Measurements from ENCODE around the gene CTSF. TPM values are rescaled to one million over a fixed set of nuclear protein-coding genes. Genes with fewer than 3 reads are reported as not detected.
"Not testable (repeated sequence)": the region's sequence is repeated elsewhere in the genome, so short reads cannot be mapped to it uniquely, and the experiment has no call there.

The CTSF gene
- total RNA-seq, 1 donor from 2014 or later, result not detected

DNA sequence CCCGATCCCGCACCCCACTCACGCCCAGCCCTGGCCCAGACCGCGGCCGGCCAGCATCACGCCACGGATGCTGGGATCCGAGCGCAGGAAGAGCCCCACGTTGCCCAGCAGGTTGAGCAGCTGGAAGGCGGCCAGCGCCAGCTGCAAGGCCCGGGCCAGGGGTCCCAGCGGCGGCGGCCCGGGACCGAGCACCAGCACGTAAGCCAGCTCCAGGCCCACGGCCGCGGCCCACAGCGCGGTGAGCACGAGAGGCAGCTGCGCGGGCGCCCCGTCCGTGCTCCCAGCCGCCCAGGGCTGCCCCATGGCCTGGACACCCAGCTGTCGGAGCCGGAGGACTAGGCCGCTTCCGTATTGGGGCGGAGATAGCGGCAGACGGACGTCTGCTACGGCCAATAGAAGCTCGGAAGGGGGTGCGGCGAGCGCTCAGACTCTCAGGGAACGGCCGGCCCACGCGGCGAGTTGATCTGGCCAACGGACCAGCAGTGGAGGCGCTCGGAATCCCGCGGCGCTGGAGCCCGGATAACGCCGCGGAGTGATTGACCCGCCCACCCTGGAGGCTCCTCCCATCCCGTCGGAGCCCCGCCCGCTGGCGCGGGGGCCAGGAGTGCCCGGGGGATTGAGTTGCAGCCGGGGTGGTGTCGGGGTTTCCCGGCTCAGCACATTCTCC, 22.6 kb downstream of the CTSF start, which contains the start of gene ZDHHC24:
TSS of gene ZDHHC24 (minus strand) at position 348 of the 667 bp plus-strand sequence. CDS start at position 303, 45 bp downstream.
- H3K36me3 Mint-ChIP-seq (ENCODE audit: low read depth), result no peaks in the 10 kb centered on the region
- H3K9me3 Mint-ChIP-seq, result no peaks in the 10 kb centered on the region
- TF ChIP-seq, protein P1, sequence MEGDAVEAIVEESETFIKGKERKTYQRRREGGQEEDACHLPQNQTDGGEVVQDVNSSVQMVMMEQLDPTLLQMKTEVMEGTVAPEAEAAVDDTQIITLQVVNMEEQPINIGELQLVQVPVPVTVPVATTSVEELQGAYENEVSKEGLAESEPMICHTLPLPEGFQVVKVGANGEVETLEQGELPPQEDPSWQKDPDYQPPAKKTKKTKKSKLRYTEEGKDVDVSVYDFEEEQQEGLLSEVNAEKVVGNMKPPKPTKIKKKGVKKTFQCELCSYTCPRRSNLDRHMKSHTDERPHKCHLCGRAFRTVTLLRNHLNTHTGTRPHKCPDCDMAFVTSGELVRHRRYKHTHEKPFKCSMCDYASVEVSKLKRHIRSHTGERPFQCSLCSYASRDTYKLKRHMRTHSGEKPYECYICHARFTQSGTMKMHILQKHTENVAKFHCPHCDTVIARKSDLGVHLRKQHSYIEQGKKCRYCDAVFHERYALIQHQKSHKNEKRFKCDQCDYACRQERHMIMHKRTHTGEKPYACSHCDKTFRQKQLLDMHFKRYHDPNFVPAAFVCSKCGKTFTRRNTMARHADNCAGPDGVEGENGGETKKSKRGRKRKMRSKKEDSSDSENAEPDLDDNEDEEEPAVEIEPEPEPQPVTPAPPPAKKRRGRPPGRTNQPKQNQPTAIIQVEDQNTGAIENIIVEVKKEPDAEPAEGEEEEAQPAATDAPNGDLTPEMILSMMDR (conservative IDR thresholded peaks at IDR 0.05), result no peak
- no peak within 1 kb of the TSS for H3K27ac Mint-ChIP-seq (ENCODE audit: unreplicated experiment)
- peaks cover 25% of the 10 kb centered on the region for H3K4me1 Mint-ChIP-seq
- peaks cover 23% of the 10 kb centered on the region for H3K27me3 Mint-ChIP-seq (ENCODE audit: low read depth)
- peak; percentile 91 for DNase-seq (ENCODE audit: low read depth, low spot score)
- peak within 1 kb of the TSS; percentile 89 for H3K4me3 Mint-ChIP-seq

DNA sequence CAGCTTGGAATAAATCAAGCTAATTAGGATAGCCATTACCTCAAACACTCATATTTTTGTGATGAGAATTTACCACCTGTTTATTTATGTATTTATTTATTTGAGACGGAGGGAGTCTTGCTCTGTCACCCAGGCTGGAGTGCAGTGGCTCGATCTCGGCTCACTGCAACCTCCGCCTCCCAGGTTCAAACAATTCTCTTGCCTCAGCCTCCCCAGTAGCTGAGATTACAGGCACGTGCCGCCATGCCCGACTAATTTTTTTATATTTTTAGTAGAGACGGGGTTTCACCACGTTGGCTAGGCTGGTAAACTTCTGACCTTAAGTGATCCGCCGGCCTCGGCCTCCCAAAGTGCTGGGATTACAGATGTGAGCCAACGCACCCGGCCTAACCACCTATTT, 23.5 kb downstream of the CTSF start:
- not testable (repeated sequence) for H3K9me3 Mint-ChIP-seq; H3K36me3 Mint-ChIP-seq (ENCODE audit: low read depth); H3K27ac Mint-ChIP-seq (ENCODE audit: unreplicated experiment); DNase-seq (ENCODE audit: low read depth, low spot score)
- H3K4me3 Mint-ChIP-seq, result peak overlapping the region; percentile 89
- peaks cover 23% of the 10 kb centered on the region for H3K27me3 Mint-ChIP-seq (ENCODE audit: low read depth)
- peaks cover 25% of the 10 kb centered on the region for H3K4me1 Mint-ChIP-seq

DNA sequence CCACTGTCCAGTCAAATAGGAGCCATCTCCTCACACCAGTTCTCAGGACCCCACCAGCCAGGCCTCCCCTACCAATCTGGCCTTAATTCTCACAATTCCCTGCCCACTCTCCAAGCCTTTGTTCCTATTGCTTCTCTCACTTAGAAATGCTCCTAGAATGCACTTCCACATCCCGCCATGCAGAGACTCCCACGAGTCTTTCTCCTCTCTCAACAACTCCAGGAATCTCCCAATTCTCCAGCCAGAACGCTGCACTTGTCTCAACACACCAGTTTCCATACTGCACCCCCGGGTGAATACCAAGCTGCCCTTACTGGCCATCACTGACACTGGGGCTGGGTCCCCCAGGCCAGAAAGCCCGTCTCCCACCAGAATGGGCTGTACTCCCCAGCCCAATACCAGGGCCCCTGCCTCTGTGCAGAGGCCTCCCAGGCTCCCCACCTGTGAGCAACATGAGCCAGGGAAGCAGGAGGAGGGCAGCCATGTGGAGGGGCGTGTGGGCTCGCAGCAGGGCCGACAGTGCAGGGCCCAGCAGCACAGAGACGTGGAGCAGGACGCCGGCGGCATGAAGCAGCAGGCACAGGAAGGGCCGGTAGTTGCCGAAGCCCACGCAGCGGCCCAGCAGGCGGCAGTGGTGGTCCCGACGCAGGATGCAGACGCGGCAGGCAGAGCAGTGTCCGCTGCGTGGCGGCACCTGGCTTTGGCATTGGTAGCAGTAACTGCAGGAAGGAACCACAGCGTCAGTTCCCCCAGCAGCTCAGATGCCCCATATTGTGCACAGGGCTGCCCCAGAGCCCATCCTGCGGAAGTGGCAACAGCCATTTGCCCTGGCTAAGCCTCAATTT, 24.9 kb downstream of the CTSF start:
- Mint-ChIP-seq H3K36me3 (ENCODE audit: low read depth) (no peaks in the 10 kb centered on the region), H3K4me1 (peaks cover 17% of the 10 kb centered on the region), H3K27ac (ENCODE audit: unreplicated experiment) (no peak overlapping the region), H3K27me3 (ENCODE audit: low read depth) (peaks cover 15% of the 10 kb centered on the region), H3K9me3 (no peaks in the 10 kb centered on the region), H3K4me3 (peak overlapping the region; percentile 56)
- TF ChIP-seq, protein P1 (conservative IDR thresholded peaks at IDR 0.05), result peak; percentile 43
- DNase-seq (ENCODE audit: low read depth, low spot score), result peak; percentile 36

DNA sequence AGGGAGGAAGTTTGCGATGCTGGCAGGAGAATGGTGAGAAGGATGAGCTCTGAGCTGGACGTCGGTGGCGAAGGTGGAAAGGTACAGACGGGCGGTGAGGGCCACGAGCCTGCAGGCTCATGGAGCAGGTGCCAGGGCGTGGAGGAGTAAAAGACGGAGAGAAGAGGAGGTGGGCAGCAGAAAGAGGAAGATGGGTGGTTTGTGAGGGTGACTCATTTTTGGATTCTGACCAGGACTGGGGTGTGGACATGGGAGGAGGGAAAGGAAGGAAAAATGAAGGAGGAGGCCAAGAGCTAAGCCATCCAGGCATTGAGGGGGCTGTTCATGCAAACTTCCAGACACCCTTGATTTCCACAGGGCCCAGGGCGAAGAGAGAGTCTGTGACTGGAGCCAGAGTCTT, 26.0 kb downstream of the CTSF start:
- TF ChIP-seq, protein P1 (conservative IDR thresholded peaks at IDR 0.05), result no peak
- peak overlapping the region; percentile 69 for H3K4me3 Mint-ChIP-seq
- H3K9me3 Mint-ChIP-seq, result no peaks in the 10 kb centered on the region
- DNase-seq (ENCODE audit: low read depth, low spot score), result no peak
- H3K27ac Mint-ChIP-seq (ENCODE audit: unreplicated experiment), result no peak overlapping the region
- peaks cover 16% of the 10 kb centered on the region for H3K4me1 Mint-ChIP-seq
- H3K36me3 Mint-ChIP-seq (ENCODE audit: low read depth), result no peaks in the 10 kb centered on the region
- H3K27me3 Mint-ChIP-seq (ENCODE audit: low read depth), result peaks cover 8% of the 10 kb centered on the region

DNA sequence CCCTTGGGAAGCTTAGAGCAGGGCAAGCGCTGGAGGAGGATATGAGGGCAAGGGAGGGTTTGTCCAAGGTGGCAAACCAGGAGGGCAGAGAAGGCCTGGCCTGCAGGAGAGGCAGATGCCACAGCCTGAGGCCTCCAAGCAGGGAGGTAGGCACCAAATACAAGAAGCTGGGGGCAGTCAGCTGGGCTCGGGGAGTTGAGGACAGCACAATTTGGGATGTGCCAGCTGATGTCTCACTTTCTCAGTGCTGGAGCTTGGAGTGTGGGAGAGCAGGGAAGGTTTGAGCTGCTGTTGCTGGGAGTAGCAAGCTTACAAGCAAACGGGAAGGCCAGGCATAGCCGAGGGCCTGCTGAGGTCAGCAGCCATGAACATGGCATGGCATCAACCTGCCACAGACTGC, 26.5 kb downstream of the CTSF start:
- H3K9me3 Mint-ChIP-seq, result no peaks in the 10 kb centered on the region
- peak overlapping the region; percentile 69 for H3K4me3 Mint-ChIP-seq
- H3K27ac Mint-ChIP-seq (ENCODE audit: unreplicated experiment), result peak overlapping the region; percentile 75
- H3K4me1 Mint-ChIP-seq, result peaks cover 16% of the 10 kb centered on the region
- DNase-seq (ENCODE audit: low read depth, low spot score), result no peak
- no peaks in the 10 kb centered on the region for H3K36me3 Mint-ChIP-seq (ENCODE audit: low read depth)
- peaks cover 6% of the 10 kb centered on the region for H3K27me3 Mint-ChIP-seq (ENCODE audit: low read depth)
- TF ChIP-seq, protein P1 (conservative IDR thresholded peaks at IDR 0.05), result no peak

DNA sequence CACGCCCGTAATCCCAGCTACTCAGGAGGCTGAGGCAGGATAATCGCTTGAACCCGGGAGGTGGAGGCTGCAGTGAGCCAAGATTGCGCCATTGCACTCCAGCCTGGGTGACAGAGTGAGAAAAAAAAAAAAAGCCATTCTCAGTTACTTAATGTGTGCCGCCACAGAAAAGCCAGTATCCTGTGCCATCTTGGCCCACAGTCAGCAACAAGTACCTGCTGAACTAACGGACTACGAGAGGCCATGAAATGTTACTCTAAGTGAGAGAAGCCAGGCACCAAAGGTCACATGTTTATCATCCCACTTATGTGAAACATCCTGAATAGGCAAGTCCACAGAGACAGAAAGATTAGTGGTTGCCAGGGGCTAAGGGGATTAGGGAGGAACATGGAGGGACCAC, 27.8 kb downstream of the CTSF start:
- H3K9me3 Mint-ChIP-seq; H3K36me3 Mint-ChIP-seq (ENCODE audit: low read depth); DNase-seq (ENCODE audit: low read depth, low spot score); H3K27ac Mint-ChIP-seq (ENCODE audit: unreplicated experiment); H3K27me3 Mint-ChIP-seq (ENCODE audit: low read depth): not testable (repeated sequence)
- peak overlapping the region; percentile 49 for H3K4me3 Mint-ChIP-seq
- H3K4me1 Mint-ChIP-seq, result peaks cover 16% of the 10 kb centered on the region
